Activated naive CD4-positive, alpha-beta T cell treated with anti-CD3 and anti-CD28 coated beads, Interleukin-2, amount 50 U/mL, for 24 hours (primary cell): Measurements from ENCODE around the gene WDR20.
"Not testable (repeated sequence)": the region's sequence is repeated elsewhere in the genome, so short reads cannot be mapped to it uniquely, and the experiment has no call there.

ENCODE experiments used
- H3K27ac Mint-ChIP-seq: one replicate; pipeline ENCODE4 v1.8.0; 2021; ENCODE audit warnings: mild to moderate bottlenecking, mixed read lengths
- H3K27me3 Mint-ChIP-seq: one replicate; pipeline ENCODE4 v1.8.0; 2021; ENCODE audit warnings: mixed read lengths
- H3K36me3 Mint-ChIP-seq: one replicate; pipeline ENCODE4 v1.8.0; 2021; ENCODE audit warnings: mixed read lengths
- H3K4me1 Mint-ChIP-seq: one replicate; pipeline ENCODE4 v1.8.0; 2021; ENCODE audit warnings: mixed read lengths
- H3K4me3 Mint-ChIP-seq: one replicate; pipeline ENCODE4 v1.8.0; 2021; ENCODE audit warnings: mild to moderate bottlenecking, mixed read lengths
- H3K9me3 Mint-ChIP-seq: one replicate; pipeline ENCODE4 v1.8.0; 2021; ENCODE audit warnings: mixed read lengths

WDR20 gene

DNA sequence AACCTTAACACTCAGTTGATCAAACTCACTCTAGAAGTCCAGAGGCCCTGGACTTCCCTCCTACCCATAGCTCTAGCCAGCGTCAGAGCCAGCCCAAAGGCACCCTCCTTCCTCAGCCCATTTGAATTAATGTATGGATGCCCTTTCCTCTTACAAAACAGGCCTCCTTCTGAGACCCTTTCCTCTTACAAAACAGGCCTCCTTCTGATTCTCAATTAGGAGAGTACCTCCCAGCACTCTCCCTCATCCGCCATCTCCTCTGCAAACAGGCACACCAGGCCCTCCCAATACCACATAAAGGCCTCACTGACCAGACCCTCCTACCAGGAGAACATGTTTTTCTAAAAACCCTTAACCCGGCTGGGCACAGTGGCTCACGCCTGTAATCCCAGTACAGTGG, 99.5 kb downstream of the WDR20 start:
- Mint-ChIP-seq H3K4me1 (no peaks in the 10 kb centered on the region), H3K27me3 (no peaks in the 10 kb centered on the region), H3K36me3 (no peaks in the 10 kb centered on the region), H3K27ac (no peak overlapping the region), H3K9me3 (no peaks in the 10 kb centered on the region), H3K4me3 (no peak overlapping the region)

DNA sequence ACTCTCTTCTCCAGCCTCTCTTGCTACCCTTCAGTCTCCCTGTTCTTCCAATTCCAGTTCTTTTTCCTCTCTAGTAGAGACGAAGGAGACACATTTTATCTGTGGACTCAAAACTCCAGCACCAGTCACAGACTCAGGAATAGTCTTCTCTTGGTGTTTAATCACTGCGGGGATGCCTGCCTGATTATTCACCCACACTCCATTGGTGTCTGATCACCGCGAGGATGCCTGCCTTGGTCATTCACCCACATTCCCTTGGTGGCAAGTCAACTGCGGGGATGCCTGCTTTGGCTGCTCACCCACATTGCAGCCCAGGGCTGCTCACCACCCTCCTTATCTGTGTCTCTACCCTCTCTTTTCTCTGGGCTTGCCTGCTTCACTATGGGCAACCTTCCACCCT, 100.8 kb downstream of the WDR20 start:
- H3K4me3 Mint-ChIP-seq, H3K4me1 Mint-ChIP-seq, H3K27ac Mint-ChIP-seq, H3K27me3 Mint-ChIP-seq, H3K36me3 Mint-ChIP-seq, H3K9me3 Mint-ChIP-seq: not testable (repeated sequence)

DNA sequence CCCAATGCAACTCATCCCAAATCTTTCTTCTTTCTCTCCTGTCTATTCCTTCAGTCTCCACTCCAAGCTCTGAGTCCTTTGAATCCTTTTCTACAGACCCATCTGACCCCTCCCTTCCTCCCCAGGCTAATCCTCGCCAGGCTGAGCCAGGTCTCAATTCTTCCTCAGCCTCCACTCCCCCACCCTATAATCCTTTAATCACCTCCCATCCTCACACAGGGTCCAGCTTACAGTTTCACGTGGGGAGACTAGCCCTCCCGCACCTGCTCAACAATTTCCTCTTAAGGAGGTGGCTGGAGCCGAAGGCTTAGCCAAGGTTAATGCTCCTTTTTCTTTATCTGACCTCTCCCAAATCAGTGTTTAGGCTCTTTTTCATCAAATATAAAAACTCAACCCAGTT, 101.5 kb downstream of the WDR20 start:
- Mint-ChIP-seq H3K9me3 (no peaks in the 10 kb centered on the region), H3K4me3 (no peak overlapping the region), H3K4me1 (no peaks in the 10 kb centered on the region), H3K27me3 (no peaks in the 10 kb centered on the region), H3K27ac (no peak overlapping the region), H3K36me3 (no peaks in the 10 kb centered on the region)

DNA sequence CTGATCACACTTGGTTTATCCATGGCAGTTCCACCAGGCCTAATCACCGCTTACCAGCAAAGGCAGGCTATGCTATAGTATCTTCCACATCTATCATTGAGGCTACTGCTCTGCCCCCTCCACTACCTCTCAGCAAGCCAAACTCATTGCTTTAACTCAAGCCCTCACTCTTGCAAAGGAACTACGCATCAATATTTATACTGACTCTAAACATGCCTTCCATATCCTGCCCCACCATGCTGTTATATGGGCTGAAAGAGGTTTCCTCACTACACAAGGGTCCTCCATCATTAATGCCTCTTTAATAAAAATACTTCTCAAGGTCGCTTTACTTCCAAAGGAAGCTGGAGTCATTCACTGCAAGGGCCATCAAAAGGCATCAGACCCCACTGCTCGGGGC, 104.1 kb downstream of the WDR20 start:
- H3K36me3 Mint-ChIP-seq, H3K27ac Mint-ChIP-seq, H3K9me3 Mint-ChIP-seq: not testable (repeated sequence)

DNA sequence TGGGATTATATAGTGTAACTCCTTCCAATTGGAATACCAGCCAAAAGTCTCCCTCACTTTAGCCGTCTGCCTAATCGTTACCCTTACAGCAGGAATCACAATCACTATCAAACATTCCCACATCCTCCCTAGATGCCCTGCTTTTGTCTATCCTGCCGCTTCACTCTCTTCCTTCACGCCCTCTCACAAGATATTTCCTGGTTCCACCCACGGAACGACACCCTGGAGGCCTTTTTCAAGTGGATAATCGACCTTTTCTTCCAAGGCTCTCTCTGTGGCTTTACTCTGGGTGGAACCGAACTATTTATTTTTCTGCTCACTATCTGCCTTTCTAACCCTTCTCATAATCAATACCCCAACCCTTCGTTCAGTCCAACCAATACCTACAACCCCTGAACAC, 106.4 kb downstream of the WDR20 start:
- Mint-ChIP-seq H3K36me3 (no peaks in the 10 kb centered on the region), H3K27me3 (no peaks in the 10 kb centered on the region), H3K4me3 (no peak overlapping the region), H3K4me1 (no peaks in the 10 kb centered on the region), H3K27ac (no peak overlapping the region), H3K9me3 (no peaks in the 10 kb centered on the region)

More for the DNA sequence above, 104.1 kb downstream of the WDR20 start:
- H3K4me1 Mint-ChIP-seq, H3K4me3 Mint-ChIP-seq, H3K27me3 Mint-ChIP-seq: not testable (repeated sequence)

DNA sequence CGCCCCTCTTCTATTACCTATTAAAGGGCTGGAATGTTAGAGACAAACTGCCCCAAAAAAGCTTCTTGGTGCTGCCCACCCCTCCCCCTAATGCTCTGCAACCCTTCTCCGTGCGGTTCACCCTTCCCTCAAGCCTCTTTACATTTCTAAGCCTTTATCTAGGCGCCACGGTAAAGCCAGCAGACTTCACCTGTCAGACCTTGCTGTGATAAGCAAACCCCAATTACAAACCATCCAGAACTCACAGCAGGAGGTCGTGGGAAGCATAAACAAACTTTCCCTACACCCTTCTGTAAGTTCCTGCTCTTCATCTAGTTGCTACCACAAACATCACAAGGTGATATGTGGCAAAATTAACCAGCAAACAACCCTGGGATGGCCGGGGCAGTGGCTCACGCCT, 108.4 kb downstream of the WDR20 start:
- no peak overlapping the region for H3K4me3 Mint-ChIP-seq
- H3K27ac Mint-ChIP-seq: no peak overlapping the region
- no peaks in the 10 kb centered on the region for H3K4me1 Mint-ChIP-seq
- no peaks in the 10 kb centered on the region for H3K27me3 Mint-ChIP-seq
- H3K9me3 Mint-ChIP-seq: no peaks in the 10 kb centered on the region
- H3K36me3 Mint-ChIP-seq: no peaks in the 10 kb centered on the region

DNA sequence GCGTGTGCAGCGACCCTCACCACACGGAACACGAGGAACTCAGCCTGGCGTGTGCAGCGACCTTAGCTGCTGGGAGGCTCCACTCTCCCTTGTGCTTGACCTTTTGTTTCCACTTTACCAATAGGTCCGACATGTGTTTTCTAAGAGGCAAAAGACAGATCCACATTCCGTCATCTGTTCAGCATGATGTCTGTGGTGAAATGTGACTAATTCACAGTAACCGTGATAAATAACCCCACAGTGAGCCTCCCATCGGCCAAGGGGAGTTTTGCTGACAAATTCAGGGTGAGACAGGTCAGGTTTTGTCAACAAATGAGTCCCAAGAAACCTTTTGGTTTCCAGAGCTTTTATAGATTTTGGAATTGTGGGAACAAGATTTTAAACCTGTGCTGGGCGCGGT, 109.3 kb downstream of the WDR20 start:
- H3K27ac Mint-ChIP-seq: no peak overlapping the region
- no peaks in the 10 kb centered on the region for H3K36me3 Mint-ChIP-seq
- H3K4me3 Mint-ChIP-seq: no peak overlapping the region
- no peaks in the 10 kb centered on the region for H3K9me3 Mint-ChIP-seq
- no peaks in the 10 kb centered on the region for H3K4me1 Mint-ChIP-seq
- no peaks in the 10 kb centered on the region for H3K27me3 Mint-ChIP-seq

DNA sequence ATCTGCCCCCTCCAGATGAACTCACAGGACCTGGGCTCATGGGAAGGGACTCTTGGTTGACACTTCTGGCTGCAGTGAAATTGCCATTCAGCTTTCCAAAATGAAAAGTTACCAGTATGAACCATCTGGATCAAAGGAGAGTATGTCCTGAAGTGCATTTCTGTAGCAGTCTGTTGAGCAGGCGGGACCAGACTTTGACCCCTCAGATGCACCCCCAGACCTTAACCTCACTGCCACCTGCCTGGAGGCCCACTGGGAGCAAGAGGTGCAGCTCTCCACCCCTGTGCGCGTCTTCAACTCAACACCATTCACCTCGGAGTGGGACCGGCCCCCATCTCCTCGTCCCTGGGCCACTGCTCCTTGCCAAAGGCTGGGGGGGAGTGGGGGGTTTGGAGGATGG, 110.3 kb downstream of the WDR20 start:
- Mint-ChIP-seq H3K9me3 (no peaks in the 10 kb centered on the region), H3K27ac (no peak overlapping the region), H3K4me3 (no peak overlapping the region), H3K4me1 (no peaks in the 10 kb centered on the region), H3K27me3 (no peaks in the 10 kb centered on the region), H3K36me3 (no peaks in the 10 kb centered on the region)

DNA sequence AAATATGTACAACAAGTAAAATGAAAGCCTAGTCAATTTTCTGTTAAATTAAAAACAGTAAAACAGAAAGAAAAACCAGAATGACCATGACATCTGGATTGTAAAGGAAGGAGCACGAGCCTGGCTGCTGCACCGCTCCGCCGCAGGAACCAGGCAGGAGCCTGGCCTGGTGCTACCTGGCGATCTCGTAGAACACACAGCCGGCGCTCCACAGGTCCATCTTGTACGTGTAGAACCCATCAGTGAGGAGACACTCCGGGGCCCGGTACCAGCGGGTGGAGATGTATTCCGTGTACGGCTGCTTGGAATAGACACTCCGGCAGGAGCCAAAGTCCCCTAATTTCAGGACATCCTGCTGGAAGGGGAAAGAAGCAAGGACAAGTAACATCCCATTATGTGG, 110.9 kb downstream of the WDR20 start:
- no peak overlapping the region for H3K4me3 Mint-ChIP-seq
- no peaks in the 10 kb centered on the region for H3K27me3 Mint-ChIP-seq

DNA sequence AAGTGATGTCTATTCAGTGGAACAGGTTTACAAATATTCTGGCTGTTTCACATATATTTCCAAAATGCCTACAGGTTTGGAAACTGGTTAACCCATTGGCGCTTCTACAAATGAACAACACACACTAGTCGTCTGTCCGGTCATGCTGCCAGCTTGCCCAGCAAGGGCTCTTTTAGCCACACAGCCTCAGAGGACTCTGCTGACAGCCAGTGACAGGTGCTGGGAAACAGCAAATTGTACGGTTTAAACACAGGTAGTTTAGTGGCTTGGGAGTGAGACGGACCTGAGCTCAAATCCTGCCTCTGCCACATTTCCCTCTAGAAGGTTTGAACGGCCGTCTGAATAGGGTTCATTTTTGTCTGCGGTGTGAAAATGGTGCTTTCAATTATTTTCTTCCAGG, 111.5 kb downstream of the WDR20 start:
- H3K27ac Mint-ChIP-seq: no peak overlapping the region
- no peaks in the 10 kb centered on the region for H3K4me1 Mint-ChIP-seq
- no peaks in the 10 kb centered on the region for H3K27me3 Mint-ChIP-seq
- no peak overlapping the region for H3K4me3 Mint-ChIP-seq
- H3K36me3 Mint-ChIP-seq: no peaks in the 10 kb centered on the region
- H3K9me3 Mint-ChIP-seq: no peaks in the 10 kb centered on the region

More for the DNA sequence above, 110.9 kb downstream of the WDR20 start:
- Mint-ChIP-seq H3K9me3 (no peaks in the 10 kb centered on the region), H3K27ac (no peak overlapping the region), H3K4me1 (no peaks in the 10 kb centered on the region), H3K36me3 (no peaks in the 10 kb centered on the region)

DNA sequence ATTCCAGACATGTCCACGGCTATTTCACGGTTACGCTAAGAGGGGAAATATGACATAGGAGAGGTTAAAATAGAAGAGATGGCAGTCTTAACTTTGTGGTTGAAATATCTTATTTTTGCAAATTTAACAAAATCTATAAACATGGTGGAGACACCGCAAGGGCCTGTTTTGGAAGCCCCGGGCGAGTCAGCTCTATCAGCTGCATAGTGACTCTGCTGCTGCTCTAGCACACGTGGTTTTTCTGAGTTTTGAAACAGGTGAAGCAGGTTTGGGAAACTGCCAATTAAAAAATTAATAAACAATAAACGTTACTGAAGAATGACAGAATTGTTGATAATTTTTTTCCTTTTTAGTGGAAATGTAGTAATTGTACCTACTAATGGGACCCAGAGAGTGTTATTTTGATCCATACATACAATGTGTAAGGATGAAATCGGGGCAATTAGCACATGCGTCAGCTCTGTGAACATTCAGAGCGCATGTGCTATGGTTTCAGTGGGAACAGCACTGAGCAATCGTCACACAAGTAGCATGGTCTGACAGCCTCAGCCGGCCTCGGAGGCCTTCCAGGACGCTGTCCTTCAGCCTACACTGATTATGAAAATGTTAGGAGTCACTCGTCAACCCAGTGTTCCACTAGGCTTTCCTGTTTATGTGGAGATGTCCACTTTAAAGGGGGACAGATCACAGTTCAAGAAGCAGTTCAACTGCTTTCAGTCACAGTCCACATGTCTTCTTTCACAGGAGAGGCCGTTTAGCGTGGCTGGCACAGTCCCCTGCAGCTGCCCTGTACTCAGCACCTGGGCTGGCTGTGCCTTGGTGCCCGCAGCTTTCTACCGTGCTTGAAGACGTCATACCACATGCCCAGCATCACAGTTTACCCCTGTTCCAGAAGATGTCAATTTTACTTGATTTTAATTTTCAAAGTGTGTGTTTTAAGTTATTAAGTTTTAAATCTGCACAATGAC, 113.4 kb downstream of the WDR20 start:
- Mint-ChIP-seq H3K27me3 (no peaks in the 10 kb centered on the region), H3K9me3 (no peaks in the 10 kb centered on the region), H3K4me1 (no peaks in the 10 kb centered on the region), H3K27ac (no peak overlapping the region), H3K36me3 (no peaks in the 10 kb centered on the region), H3K4me3 (no peak overlapping the region)

DNA sequence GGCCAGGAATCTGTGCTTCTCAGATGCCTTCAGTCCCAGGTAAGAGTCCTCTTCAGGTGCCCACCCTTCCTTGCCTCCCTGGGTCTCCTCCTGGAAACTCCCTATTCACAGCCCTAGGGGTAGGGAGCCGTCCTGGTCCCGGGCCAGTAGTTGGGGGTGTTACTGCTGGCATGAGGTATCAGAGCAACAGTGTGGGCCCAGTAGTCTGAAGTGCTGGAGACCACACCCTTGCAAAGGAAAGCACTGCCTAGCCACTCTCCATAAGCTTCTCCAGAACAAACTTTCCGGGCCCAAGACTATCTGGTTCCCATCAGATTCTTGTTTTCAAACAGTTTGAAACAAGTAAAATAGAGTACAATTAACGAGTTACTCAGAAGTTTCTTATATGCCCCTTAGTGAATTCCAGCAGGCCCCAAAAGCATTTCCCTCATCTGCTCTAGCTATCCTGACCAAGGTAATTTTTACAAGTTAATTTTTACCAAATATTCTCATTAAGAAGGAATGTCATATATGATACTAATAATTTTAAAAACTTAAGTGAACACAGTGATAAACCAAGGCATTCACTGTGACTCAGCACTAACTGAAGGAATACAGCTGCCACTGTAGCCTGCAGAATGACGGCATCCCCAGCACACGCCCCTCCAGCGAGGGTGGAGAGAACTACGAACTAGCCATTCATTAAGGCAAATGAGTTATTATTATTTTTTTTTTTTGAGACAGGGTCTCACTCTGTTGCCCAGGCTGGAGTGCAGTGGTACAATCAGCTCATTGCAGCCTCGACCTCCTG, 115.9 kb downstream of the WDR20 start:
- Mint-ChIP-seq H3K4me3 (no peak overlapping the region), H3K9me3 (no peaks in the 10 kb centered on the region), H3K27me3 (no peaks in the 10 kb centered on the region), H3K36me3 (no peaks in the 10 kb centered on the region), H3K27ac (no peak overlapping the region), H3K4me1 (no peaks in the 10 kb centered on the region)

DNA sequence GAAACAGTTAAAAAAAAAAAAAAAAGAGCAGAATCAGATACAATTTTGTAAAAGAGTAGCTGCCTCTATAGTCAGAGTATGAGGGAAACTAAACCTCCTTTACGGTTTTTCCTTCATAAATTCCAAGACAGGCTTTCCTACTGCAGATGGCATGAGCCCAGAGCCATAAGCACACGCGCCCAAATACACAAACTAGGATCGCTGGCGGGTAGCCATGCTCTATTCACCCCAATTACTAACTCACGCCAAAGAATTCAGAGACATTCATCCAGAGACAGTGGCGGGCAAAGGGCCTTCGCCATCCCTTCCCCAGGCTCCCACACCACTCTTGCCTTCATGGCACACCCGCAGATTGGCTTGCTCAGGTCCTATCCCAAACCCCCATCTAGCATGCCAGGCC, 117.0 kb downstream of the WDR20 start:
- Mint-ChIP-seq H3K36me3 (no peaks in the 10 kb centered on the region), H3K4me1 (no peaks in the 10 kb centered on the region), H3K27me3 (no peaks in the 10 kb centered on the region), H3K27ac (no peak overlapping the region), H3K4me3 (no peak overlapping the region), H3K9me3 (no peaks in the 10 kb centered on the region)

DNA sequence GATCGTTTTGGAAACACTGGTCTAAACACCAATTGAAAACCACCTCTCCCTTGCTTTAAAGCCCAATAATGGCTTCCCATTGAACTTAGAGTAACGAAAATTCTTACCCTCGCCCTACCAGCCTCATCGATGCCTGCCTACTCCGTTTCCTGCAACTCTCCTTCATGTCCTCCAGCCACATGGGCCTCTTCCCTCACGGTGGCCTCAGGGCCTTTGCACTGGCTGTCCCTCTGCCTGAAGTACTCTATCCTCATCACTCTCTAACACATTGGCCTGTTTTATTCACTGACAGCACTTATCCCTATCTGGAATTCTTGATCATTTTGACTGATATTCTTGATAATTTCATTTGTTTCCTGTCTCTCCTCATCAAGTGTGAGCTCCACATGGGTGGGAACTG, 118.4 kb downstream of the WDR20 start:
- Mint-ChIP-seq H3K9me3 (no peaks in the 10 kb centered on the region), H3K36me3 (no peaks in the 10 kb centered on the region)

More for the DNA sequence above, 118.4 kb downstream of the WDR20 start:
- H3K4me1 Mint-ChIP-seq: no peaks in the 10 kb centered on the region
- no peak overlapping the region for H3K4me3 Mint-ChIP-seq
- no peaks in the 10 kb centered on the region for H3K27me3 Mint-ChIP-seq
- H3K27ac Mint-ChIP-seq: no peak overlapping the region
